Lower leg skin (tissue), 4 donors: ENCODE results near the gene KCNMA1. TPM values are rescaled to one million over a fixed set of nuclear protein-coding genes. Genes with fewer than 3 reads are reported as not detected.

Experiments
- DNase-seq, 2 donors: peaks; one replicate each; pipeline ENCODE4 v3.0.0-alpha.2; 2019; ENCODE audit warnings: low spot score in 2 of 2
- H3K4me3 ChIP-seq: fragments of 200-600 bp; sonication (generic); 2 replicates; pipeline ENCODE4 v1.5.1; 2017; ENCODE audit warnings: mild to moderate bottlenecking, low read depth; ENCODE audit not compliant: poor library complexity, severe bottlenecking
- POLR2A ChIP-seq, 2 donors: fragments of 450-650 bp; IDR thresholded peaks; one replicate each; pipeline ENCODE4 v1.6.1; 2016 to 2017; ENCODE audit warnings: antibody characterized with exemption in 2 of 2, mild to moderate bottlenecking in 1 of 2, moderate library complexity in 1 of 2
- WGBS, 2 donors: methylation state at CpG; one replicate each; pipeline ENCODE4 v1.1.5; 2018; 5-methylcytosine and 5-hydroxymethylcytosine counted together
- intact Hi-C: fragments of 100-400 bp; cut with DNase I; formaldehyde crosslinking; loops from one replicate; pipeline ENCODE4 v1.15.0; 2023; ENCODE audit warnings: low total_unique reads
- total RNA-seq, 4 donors: library from RNA; depleted of rRNA; stranded (reverse); fragments of >200 nt; gene quantifications; one replicate each; pipeline ENCODE4 v1.1.0, GENCODE V29; 2016
- TF ChIP-seq, protein P1 (sequence below), 3 donors: fragments of 450-650 bp; IDR thresholded peaks; one replicate each; pipeline ENCODE4 v1.5.1; 2016; ENCODE audit warnings: antibody characterized with exemption in 3 of 3, mild to moderate bottlenecking in 3 of 3, moderate library complexity in 2 of 3

Gene KCNMA1
- total RNA-seq, 4 donors from 2014 or later: 4.1 to 9.9 (median 6.5) TPM

DNA sequence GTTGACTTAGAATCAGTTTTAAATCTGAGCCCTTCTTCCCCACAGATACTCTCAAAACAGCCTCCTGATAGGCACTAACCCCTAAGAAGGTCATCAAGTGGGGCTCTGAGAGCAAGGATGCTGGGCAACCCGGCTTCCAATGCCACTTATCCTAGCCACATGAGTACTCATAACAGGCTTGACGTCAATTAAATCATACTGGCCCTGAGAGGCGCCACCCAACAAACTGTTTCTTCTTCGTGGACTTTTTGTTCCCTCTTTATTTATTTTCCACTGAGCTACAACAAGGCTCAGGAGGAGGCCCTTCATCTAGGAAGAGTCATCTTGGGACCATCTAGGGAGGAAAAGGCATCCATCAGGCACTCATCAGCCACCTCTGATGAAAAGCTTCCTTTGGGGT, 255.9 kb downstream of the KCNMA1 start:
- intact Hi-C loops: no loop called here
- 84 to 88% methylated on average over 4 of the region's 4 CpGs for WGBS, 2 donors

DNA sequence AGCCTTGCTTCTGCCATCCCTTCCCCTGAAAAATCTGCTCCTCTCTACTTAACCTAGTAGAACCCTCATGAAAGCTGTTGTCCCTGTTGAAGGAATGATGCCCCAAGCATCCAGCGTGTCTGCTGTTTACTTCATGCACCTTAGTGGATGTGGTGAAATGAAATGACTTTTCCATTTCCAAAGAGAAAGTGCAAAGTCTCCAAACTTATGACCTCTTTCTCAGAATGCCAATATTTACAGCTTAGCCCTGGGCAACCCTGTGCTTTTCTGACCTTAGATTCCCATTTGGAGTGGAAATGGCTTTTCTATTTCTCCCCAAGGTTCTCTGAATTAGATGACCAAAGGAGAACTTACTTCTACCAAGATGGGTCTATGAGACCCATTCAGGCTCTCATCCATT, 256.9 kb downstream of the KCNMA1 start:
- intact Hi-C loops: no loop called here
- no peak for TF ChIP-seq POLR2A (IDR thresholded peaks at IDR 0.05)
- TF ChIP-seq, protein P1, sequence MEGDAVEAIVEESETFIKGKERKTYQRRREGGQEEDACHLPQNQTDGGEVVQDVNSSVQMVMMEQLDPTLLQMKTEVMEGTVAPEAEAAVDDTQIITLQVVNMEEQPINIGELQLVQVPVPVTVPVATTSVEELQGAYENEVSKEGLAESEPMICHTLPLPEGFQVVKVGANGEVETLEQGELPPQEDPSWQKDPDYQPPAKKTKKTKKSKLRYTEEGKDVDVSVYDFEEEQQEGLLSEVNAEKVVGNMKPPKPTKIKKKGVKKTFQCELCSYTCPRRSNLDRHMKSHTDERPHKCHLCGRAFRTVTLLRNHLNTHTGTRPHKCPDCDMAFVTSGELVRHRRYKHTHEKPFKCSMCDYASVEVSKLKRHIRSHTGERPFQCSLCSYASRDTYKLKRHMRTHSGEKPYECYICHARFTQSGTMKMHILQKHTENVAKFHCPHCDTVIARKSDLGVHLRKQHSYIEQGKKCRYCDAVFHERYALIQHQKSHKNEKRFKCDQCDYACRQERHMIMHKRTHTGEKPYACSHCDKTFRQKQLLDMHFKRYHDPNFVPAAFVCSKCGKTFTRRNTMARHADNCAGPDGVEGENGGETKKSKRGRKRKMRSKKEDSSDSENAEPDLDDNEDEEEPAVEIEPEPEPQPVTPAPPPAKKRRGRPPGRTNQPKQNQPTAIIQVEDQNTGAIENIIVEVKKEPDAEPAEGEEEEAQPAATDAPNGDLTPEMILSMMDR (IDR thresholded peaks at IDR 0.05): no peak
- 78 to 86% methylated on average over 1 of the region's 1 CpG for WGBS, 2 donors
- no peak overlapping the region for H3K4me3 ChIP-seq
- DNase-seq: no peak

More for the DNA sequence above, 255.9 kb downstream of the KCNMA1 start:
- TF ChIP-seq, protein P1 (IDR thresholded peaks at IDR 0.05): no peak
- no peak for TF ChIP-seq POLR2A (IDR thresholded peaks at IDR 0.05)
- no peak for DNase-seq
- H3K4me3 ChIP-seq: no peak overlapping the region

DNA sequence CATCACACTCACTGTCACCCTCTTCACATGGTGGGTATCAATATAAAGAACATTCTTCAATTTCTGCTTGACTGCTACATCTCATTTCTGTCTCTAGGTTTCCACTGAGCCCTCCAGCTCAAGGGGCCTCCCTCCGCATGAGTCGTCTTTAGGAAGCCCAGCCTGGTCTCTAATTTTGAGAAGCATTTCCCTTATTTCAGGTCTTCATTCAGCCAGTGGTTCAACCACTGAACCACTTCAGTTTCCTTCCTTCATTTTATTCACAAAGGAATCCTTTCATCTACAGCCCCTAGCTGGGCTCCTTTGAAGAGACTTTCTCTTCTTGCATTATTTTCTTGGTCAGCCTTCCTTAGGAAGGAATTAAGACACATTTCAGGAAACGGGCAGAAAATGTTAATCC, 257.4 kb downstream of the KCNMA1 start:
- no peak for DNase-seq
- no peak overlapping the region for H3K4me3 ChIP-seq
- intact Hi-C loops: no loop called here
- no peak for TF ChIP-seq POLR2A (IDR thresholded peaks at IDR 0.05)
- TF ChIP-seq, protein P1 (IDR thresholded peaks at IDR 0.05): no peak
- 56 to 69% methylated on average over 3 of the region's 3 CpGs for WGBS, 2 donors

DNA sequence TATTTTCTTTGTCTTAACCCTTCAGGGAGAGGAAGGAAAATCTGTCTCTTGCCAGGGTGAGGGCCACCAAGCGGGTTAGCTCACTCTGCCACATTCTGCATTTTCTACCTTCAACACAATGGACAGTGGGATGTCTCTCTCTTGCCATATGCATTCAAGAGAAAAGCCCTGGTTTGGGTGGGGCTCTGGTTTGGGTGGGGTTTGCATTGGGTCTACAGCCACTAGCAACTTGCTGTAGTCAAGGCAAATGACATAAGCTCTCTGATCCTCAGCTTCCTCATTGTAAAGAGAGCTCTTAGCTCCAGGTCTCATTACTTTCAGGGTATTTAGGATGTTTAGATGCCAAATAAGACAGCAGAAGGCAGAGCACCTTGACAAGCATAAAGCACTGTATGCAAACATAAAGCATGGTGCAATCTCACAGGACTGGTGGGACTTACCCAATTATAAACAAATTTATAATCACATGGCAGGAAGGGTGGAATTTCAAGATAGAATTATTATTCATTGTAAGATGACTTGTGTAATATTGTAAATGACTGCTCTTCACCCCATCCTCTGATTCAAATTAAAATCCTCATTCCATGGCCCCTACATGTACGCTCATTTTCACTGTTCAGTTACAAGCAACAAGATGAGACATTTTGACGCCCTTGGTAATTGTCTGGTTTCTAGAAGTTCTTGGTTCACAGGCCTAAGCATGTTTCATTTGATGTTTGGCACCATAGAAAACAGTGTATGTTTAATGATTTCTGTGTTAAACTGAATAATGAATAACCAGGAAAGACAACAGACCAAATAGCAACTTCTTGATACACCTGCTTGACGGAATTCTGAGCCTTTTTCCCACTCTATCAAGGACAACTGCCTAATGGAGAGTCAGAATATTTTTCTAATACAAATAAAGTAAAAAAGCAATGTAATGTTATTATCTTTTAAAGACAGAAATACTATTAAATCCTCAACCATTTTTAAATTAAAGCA, 258.9 kb downstream of the KCNMA1 start:
- DNase-seq: no peak
- 88 to 92% methylated on average over 4 of the region's 4 CpGs for WGBS, 2 donors
- no peak overlapping the region for H3K4me3 ChIP-seq
- intact Hi-C loops: no loop called here
- TF ChIP-seq, protein P1 (IDR thresholded peaks at IDR 0.05): no peak
- TF ChIP-seq POLR2A (IDR thresholded peaks at IDR 0.05): no peak

DNA sequence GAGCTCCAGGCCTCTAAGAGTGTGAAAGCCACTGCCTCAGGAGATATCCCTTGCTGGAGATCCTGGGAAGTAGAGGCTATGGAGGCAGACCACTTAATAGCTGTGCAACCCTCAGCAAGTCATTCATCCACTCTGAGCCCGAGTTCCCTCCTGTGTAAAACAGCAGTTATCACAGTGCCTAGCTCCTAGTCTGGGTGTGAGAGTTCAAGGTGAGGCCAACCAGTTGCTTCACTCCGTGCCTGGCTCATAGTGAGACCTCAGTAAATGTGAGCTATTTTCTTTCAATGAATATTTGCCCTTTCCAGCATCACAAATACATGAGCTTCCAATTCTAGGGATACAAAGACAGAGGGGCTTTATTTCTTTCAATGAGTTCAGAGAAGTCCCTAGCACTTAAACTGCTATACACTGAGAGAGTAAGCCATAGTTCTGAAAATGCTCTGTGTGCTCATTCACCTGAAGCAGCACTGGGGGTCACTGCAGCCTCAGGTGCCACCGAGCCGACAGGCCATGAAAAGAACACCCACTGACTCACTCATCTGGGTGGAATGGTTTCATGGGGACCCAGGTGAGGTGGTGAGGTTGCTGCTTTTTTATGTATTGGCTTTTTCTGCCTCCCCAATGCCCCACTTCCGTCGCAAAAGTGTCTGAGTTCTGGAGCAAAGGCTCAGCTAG, 259.8 kb downstream of the KCNMA1 start:
- DNase-seq: no peak
- no peak overlapping the region for H3K4me3 ChIP-seq
- intact Hi-C loops: no loop called here
- WGBS, 2 donors: 69 to 71% methylated on average over 6 of the region's 6 CpGs
- TF ChIP-seq, protein P1 (IDR thresholded peaks at IDR 0.05): no peak
- TF ChIP-seq POLR2A (IDR thresholded peaks at IDR 0.05): no peak
